ENCODE results near the gene ARL8A. TPM values are rescaled to one million over a fixed set of nuclear protein-coding genes. Genes with fewer than 3 reads are reported as not detected.

ARL8A gene
- total RNA-seq, 2 donors from 2014 or later = 18.1 to 21.0 TPM

GRCh38 chr1:202165942-202166843 lies 21.7 kb upstream of the ARL8A start:
- intact Hi-C loops (cut with DNase I) = no loop called here
- H3K4me1 ChIP-seq = no peaks in the 10 kb centered on the region
- WGBS, 2 donors = 68 to 79% methylated on average over 7 to 8 of the region's 9 CpGs

GRCh38 chr1:202165267-202165941 lies 20.9 kb upstream of the ARL8A start:
- H3K4me1 ChIP-seq = no peaks in the 10 kb centered on the region
- no peak overlapping the region for H3K4me3 ChIP-seq
- no peak for DNase-seq
- H3K36me3 ChIP-seq (replicated peaks in 1 of 2; ENCODE audit: insufficient read depth in 1 of 2, low read depth in 2 of 2) = no peaks in the 10 kb centered on the region
- no peaks in the 10 kb centered on the region for H3K27me3 ChIP-seq
- TF ChIP-seq CTCF (IDR thresholded peaks at IDR 0.05) (no peak), POLR2A (IDR thresholded peaks at IDR 0.05) (no peak)
- no peak overlapping the region for H3K27ac ChIP-seq
- WGBS, 2 donors = 83 to 88% methylated on average over 17 to 20 of the region's 20 CpGs
- intact Hi-C loops (cut with DNase I) = no loop called here
- no peak for ATAC-seq
- no peaks in the 10 kb centered on the region for H3K9me3 ChIP-seq

More at GRCh38 chr1:202165942-202166843, 21.7 kb upstream of the ARL8A start:
- ATAC-seq (no peak), DNase-seq (no peak)
- TF ChIP-seq CTCF (IDR thresholded peaks at IDR 0.05) (no peak), POLR2A (IDR thresholded peaks at IDR 0.05) (no peak)
- Histone ChIP-seq H3K27ac (no peak overlapping the region), H3K9me3 (no peaks in the 10 kb centered on the region), H3K27me3 (no peaks in the 10 kb centered on the region), H3K4me3 (no peak overlapping the region), H3K36me3 (replicated peaks in 1 of 2; ENCODE audit: insufficient read depth in 1 of 2, low read depth in 2 of 2) (no peaks in the 10 kb centered on the region)

- H3K4me1 ChIP-seq = no peaks in the 10 kb centered on the region
Measured at GRCh38 chr1:202164271-202165037, 19.9 kb upstream of the ARL8A start.

More at GRCh38 chr1:202164271-202165037, 19.9 kb upstream of the ARL8A start:
- intact Hi-C loops (cut with DNase I) = no loop called here
- ATAC-seq (no peak), DNase-seq (no peak)
- WGBS, 2 donors = 58 to 60% methylated on average over 8 to 11 of the region's 11 CpGs
- no peak overlapping the region for H3K4me3 ChIP-seq
- no peaks in the 10 kb centered on the region for H3K9me3 ChIP-seq
- H3K27me3 ChIP-seq = no peaks in the 10 kb centered on the region
- TF ChIP-seq CTCF (IDR thresholded peaks at IDR 0.05) (no peak), POLR2A (IDR thresholded peaks at IDR 0.05) (no peak)
- no peaks in the 10 kb centered on the region for H3K36me3 ChIP-seq (replicated peaks in 1 of 2; ENCODE audit: insufficient read depth in 1 of 2, low read depth in 2 of 2)
- no peak overlapping the region for H3K27ac ChIP-seq

Measured in body of pancreas (tissue), 4 donors.